ENCODE results near the gene LMF1.

DNA sequence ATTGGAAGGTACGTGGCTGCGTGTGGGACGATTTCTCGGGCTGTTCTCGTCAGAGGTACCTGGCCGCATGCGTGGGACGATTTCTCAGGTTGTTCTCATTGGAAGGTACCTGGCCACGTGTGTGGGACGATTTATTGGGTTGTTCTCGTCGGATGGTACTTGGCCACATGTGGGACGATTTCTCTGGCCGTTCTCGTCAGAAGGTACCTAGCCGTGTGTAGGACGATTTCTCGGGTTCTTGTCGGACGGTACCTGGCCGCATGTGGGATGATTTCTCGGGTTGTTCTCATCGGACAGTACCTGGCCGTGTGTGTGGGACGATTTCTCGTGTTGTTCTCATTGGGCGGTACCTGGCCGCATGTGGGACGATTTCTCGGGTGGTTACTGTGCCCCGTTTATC, 120.1 kb downstream of the LMF1 start:
- TF ChIP-seq, protein P1, sequence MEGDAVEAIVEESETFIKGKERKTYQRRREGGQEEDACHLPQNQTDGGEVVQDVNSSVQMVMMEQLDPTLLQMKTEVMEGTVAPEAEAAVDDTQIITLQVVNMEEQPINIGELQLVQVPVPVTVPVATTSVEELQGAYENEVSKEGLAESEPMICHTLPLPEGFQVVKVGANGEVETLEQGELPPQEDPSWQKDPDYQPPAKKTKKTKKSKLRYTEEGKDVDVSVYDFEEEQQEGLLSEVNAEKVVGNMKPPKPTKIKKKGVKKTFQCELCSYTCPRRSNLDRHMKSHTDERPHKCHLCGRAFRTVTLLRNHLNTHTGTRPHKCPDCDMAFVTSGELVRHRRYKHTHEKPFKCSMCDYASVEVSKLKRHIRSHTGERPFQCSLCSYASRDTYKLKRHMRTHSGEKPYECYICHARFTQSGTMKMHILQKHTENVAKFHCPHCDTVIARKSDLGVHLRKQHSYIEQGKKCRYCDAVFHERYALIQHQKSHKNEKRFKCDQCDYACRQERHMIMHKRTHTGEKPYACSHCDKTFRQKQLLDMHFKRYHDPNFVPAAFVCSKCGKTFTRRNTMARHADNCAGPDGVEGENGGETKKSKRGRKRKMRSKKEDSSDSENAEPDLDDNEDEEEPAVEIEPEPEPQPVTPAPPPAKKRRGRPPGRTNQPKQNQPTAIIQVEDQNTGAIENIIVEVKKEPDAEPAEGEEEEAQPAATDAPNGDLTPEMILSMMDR (IDR thresholded peaks at IDR 0.05), result no peak
- TF ChIP-seq POLR2AphosphoS5 (IDR thresholded peaks at IDR 0.05), result no peak
- no peak for TF ChIP-seq POLR2A (IDR thresholded peaks at IDR 0.05)
